ENCODE results near the gene LRRC2.

The LRRC2 gene

DNA sequence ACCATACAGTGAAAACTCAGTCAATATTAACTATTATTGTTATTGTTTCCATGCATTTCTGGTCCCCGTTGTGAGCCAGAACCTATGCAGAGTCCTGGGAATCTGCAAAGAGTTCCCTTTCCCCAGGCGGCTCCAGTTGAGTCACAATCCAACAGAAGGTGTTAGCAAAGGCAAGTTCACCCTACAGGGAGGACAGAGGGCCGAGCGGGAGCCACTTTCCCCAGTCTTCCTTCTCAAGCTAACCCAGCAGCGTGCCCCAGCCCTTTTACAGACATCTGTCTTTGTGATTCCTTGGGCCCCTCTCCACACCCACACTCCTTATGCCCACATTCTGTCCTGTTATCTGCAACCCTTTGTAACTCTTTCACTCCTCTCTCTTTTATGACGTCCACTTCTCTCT lies 88.3 kb downstream of the LRRC2 start:
- no peak for DNase-seq (ENCODE audit: low spot score)

DNA sequence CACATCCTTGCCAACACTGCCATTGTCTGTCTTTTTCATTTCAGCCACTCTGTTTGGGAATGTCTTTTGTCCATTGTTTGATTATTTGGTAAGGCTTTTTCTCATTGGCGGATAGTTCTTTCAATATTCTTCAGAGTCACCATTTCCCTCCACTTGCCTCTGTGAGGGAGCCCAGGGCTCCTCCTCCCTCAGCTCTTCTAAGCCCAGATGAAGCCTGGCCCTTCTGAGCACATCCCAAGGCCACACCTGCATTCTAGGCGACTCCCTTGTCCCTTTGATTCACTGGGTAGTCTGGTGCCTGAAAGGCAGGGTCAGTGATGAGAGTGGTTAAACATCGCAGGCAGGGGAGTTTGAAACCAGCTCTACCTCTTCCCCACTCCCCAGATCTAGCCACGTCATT lies 89.0 kb downstream of the LRRC2 start:
- DNase-seq (ENCODE audit: low spot score), result no peak

- DNase-seq (ENCODE audit: low spot score), result no peak
Observed at GRCh38 chr3:46472736-46473135, 93.4 kb downstream of the LRRC2 start.

DNA sequence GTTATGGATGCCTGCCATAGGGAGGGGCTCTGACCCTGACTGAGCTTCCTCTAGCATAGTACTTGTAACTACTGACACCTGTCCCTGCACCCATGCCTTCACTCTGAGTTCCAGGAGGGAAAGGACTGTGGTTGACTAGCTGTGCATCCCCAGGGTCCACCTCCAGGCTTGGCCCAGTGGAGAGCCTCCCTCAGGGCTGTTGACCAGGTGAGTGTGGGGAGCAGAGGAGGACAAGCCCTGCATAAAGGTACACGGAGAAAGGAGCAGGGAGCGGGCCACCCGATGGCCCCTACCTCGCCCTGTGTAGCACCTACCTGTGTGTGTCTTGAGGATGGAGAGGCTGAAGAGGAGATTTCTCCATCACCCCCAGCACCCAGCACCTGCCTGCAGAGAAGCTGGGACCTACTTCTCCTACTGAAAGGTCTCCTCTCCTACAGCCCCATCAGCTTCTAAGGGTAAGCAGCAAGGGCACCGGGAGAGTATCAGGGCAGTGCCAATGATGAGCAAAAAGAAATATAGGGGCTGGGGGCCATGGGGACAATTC lies 94.7 kb downstream of the LRRC2 start:
- no peak for DNase-seq (ENCODE audit: low spot score)

DNA sequence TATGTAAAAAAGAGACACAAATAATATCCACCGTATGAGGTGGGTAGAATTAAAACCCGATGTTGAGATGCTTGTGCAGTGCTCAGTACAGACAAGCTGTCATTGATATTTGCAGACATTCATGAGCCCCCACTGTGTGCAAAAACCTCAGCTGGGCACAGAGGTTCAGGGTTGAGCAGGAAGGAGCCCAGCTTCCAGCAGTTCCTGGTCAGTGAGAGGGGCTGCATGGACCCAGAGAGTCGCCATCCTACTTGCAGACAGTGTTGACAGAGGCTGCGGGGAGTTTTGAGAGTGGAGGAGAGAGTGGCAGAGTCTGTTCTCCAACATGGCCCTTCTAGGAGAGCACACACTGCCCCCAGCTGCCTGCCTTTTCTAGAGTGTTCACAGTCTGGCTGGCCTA lies 95.3 kb downstream of the LRRC2 start:
- DNase-seq (ENCODE audit: low spot score), result no peak

GRCh38 chr3:46469680-46470357 lies 96.3 kb downstream of the LRRC2 start:
- no peak for DNase-seq (ENCODE audit: low spot score)

DNA sequence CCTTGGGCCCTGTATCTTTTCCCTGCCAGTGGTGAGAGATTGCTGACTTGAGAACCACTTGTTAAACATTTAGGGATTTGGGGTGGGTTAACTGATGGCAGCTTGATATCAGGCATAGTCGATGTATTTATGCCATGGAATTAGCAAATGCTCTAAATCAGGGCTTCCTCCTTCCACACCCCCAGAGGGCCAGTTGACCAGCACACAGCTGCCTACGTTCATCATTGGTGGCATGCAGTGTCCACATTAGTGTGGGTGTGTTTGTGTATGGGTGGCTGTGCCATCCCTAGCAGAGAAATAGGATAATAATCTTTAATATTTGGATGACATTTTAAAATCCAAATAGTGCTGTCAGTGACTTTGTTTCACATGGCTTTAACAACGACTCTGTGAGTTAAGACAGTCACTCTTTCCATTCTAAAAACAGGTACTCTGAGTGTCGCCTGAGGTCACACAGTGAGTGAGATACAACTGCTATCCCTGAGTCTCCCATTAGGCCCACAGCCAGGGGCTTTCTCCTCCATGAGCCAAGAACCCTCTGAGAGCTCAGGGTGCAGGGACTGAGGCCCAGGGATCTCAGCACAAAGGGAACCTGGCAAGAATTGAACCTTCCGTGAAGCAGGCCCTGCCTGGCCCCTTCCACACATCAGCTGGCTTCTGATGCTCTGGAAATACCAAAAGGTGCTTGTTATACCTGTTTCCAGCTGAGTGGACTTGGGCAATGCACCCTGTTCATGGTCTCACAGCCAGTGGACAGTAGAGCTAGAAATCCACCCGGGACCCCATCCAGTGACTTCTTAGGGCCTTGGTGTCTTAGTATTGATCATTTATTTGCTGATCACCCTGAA lies 97.1 kb downstream of the LRRC2 start:
- DNase-seq (ENCODE audit: low spot score), result no peak

DNA sequence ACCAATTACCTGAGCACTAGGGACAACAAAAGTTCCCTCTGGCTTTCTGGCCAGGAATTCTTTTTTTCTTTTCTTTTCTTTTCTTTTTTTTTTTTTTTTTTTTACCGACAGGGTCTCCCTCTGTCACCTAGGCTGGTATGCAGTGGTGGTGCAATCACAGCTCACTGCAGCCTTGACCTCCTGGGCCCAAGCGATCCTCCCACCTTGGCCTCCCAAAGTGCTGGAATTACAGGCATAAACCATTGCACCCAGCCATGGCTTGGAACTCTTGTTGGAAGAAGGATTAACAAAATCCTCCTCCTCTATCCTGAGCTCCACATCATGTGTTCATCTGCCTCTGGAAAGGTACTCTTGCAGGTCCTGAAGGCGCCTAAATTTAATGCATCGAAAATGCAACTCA lies 98.5 kb downstream of the LRRC2 start:
- DNase-seq (ENCODE audit: low spot score), result no peak

DNA sequence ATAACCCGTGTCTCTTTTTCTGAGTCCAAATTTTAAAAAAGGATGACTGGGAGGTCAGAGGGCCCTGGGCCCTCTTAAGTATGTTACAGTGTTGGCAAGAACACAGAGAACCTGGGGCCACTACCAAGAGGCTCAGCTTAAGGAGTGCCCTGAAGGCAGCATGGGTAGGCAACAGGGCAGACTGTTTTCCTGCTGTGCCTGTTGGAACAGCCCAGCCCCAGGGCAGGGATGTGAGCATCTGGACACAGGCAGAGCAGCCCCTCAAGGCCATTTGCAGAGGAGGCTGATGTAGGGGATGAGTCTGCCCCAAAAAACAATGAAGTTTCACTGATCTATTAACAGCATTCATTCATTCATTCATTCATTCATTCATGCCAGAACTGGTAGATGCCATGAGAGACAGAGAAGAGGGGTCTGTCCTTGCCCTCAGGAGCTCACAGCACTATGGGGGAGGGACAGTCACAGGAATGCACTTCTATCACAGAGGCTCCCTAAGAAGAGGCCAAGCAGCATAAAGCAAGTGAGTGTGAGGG lies 99.2 kb downstream of the LRRC2 start:
- no peak for DNase-seq (ENCODE audit: low spot score)

GRCh38 chr3:46466273-46466672 lies 99.8 kb downstream of the LRRC2 start:
- no peak for DNase-seq (ENCODE audit: low spot score)

Measured in iPS-NIHi11 (cell line).